Embryonic facial prominence (tissue), 1 donor: ENCODE results near the gene NR2C2.

Experiments
- DNase-seq: peaks from one replicate; pipeline ENCODE4 v3.0.0-alpha.2; 2016; ENCODE audit errors: extremely low spot score

The NR2C2 gene

DNA sequence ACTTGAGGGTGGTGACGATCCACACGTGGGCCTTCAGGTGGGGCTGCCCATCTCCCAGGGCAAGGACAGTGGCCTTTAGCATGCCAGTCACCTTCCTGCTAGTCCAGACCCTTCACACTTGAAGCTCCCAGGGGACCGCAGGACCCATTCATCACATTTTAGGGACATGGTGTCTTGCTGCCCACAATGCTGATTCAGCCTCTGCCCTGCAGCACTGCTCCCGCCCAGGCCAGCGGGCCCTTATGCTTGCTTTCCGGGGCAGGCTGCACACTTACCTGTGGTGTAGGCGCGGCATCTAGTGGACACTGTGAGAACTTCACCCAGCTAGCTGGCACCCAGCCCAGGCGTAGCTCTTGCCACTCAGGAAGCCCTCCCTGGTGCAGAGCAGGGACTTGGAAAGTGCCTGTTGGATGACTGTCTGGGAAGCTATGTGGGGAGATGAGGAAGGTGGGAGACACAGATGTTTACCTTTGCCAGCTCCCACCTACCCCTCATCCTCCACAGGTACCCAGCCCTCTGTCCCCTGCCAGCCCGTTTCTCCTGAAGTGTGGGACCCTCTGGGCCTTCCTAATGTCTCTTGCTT lies 26.3 kb upstream of the NR2C2 start:
- peak; percentile 61 for DNase-seq

DNA sequence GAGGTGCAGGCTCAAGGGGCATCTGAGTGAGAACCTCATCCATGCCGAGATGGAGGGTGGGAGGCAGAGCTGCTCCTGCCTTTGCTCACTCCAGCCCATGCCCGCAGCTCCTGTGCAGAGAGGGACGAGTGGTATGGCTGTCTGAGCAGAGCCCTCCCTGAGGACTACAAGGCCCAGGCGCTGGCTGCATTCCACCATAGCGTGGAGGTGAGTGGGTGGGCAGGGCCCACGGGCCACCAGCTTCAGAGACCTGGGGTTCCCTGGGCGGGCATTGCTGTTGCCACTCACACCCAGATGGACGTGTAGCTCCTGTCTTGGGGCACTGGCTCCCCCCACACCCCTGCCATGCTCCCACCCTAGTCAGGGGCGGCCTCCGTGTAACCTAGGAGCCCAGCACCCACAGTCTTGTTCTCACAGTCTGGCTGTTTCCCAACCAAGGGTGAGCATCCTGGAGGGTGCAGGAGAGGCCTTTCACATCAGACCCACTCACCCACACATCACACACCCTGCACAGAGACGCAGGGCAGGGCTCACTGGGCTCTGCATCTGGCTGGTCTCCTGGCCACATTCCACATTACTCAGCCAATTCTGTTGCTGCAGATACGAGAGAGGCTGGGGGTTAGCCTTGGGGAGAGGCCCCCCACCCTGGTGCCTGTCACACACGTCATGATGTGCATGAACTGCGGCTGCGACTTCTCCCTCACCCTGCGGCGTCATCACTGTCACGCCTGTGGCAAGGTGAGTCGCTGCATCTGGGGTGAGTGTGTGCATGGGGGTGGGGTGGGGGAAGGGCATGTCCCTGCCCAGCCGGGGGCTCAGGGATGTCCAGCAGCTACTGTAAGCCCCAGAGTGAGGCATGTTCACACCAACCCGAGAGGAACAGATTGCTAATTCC lies 25.3 kb upstream of the NR2C2 start:
- DNase-seq, result no peak

DNA sequence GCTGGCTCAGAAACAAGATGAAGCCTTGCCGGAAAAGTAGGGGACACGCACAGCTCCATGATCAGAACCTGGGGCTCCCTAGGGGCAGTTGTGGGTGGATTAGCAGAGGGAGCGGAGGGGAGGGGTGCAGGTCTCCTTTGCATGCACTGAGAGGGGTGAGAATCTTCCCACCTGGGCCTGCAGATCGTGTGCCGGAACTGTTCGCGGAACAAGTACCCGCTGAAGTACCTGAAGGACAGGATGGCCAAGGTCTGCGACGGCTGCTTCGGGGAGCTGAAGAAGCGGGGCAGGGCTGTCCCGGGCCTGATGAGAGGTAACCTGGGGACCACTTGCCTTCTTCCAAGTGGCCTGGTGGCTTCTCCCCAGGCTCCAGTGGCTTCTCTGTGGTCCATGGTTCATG lies 24.5 kb upstream of the NR2C2 start:
- no peak for DNase-seq

- no peak for DNase-seq
Observed at GRCh38 chr3:14923476-14923875, 23.9 kb upstream of the NR2C2 start.

GRCh38 chr3:14925729-14926591 lies 21.4 kb upstream of the NR2C2 start:
- DNase-seq, result peak; percentile 52

DNA sequence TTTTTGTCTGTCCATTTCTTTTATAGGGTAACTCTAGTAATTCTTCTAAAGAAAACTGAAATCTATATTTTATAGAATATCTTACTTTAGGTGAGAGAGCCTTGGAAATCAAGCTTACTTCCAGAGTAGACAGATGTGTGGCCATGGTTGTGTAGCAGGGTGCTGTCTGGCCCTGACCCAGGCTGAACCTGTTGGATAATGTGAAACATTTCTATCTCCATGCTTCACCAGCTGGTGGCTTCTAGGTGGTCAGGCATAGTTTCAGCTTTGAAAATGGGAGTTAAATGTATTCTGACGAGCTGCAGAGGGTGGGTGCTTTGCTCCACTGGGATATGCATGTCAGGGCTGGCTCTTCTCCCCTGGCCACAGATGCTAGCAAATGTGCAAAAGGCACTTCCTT lies 20.8 kb upstream of the NR2C2 start:
- DNase-seq, result no peak

- DNase-seq, result no peak
Observed at GRCh38 chr3:14927308-14927707, 20.1 kb upstream of the NR2C2 start.

- DNase-seq, result no peak
Observed at GRCh38 chr3:14929310-14930074, 17.9 kb upstream of the NR2C2 start.

GRCh38 chr3:14933820-14934425 lies 13.5 kb upstream of the NR2C2 start:
- DNase-seq, result no peak

GRCh38 chr3:14935592-14936345 lies 11.6 kb upstream of the NR2C2 start:
- DNase-seq, result no peak

GRCh38 chr3:14938954-14939353 lies 8.4 kb upstream of the NR2C2 start:
- no peak for DNase-seq

DNA sequence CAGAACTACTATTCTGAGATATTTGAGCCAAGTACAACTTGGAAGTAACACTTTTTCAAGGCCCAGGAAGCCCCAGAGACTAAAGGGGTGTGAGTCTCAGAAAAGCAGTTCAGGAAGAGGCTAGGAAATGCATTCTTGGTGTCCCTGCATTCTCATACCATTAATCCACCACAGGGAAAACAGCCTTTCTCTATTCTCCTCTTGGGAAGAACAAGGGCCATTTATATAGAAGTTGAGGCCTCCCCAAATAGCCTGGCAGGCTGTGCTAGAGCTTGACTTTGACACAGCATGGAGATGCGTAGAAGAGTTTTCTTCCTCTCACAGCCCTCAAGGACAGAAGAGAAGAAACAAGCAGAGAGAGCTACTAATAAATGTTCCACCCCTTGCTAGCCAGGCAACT lies 5.5 kb upstream of the NR2C2 start:
- no peak for DNase-seq

- no peak for DNase-seq
Observed at GRCh38 chr3:14943042-14943441, 4.3 kb upstream of the NR2C2 start.

DNA sequence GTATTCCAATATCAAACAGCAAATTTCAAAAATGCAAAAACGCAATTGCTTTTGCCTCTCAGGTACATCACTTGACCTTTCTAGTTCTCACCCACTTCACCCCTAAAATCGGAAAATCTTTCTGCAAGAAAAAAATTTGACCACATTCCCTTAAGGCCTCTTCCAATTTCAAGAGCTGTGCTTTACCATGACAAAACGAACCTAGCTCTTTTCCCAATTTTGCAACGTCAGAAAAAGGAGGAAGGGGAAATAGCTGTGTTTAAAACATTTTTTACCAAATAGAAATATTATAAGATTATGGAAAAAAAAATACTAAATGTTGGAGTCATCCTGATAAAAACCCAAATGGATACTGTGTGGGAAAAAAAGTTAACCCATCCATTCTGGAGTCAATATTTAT lies 1.1 kb upstream of the NR2C2 start:
- DNase-seq, result no peak

- DNase-seq, result no peak
Observed at GRCh38 chr3:14946739-14947099, 664 bp upstream of the NR2C2 start.

- peak; percentile 97 for DNase-seq
Observed at GRCh38 chr3:14947886-14948608, 664 bp downstream of the NR2C2 start.

- no peak for DNase-seq
Observed at GRCh38 chr3:14948609-14949038, 1.2 kb downstream of the NR2C2 start.

GRCh38 chr3:14949126-14949525 lies 1.7 kb downstream of the NR2C2 start:
- DNase-seq, result no peak

- no peak for DNase-seq
Observed at GRCh38 chr3:14950274-14950673, 2.9 kb downstream of the NR2C2 start.

DNA sequence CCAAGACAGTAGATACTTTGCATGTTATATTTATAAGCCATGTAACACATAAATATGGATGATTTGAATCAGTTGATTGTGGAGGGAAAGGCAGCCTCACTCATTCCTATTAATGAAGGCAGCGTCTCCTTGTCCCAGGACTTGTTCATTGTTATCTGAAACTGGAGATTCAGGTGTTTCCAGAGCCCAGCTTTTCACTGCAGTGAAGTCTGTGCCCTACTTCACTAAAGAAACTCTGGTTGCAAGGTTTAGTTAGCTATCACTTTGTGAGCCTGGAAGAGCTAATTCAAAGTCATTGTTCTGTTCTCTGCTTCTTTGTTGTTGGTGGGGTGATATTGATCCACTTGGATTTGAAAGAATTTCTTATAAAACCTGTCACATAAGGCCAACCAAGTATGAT lies 9.8 kb downstream of the NR2C2 start:
- no peak for DNase-seq
